Forelimb muscle (tissue), 1 donor: ENCODE results near the gene VWA7. TPM values are rescaled to one million over a fixed set of nuclear protein-coding genes. Genes with fewer than 3 reads are reported as not detected.
"Not testable (repeated sequence)": the region's sequence is repeated elsewhere in the genome, so short reads cannot be mapped to it uniquely, and the experiment has no call there.

Experiments
- DNase-seq: peaks from one replicate; pipeline ENCODE4 v3.0.0-alpha.2; 2013; ENCODE audit warnings: low read depth
- polyA plus RNA-seq: library from polyadenylated mRNA; unstranded; fragments of 120-200 nt; gene quantifications from one replicate; pipeline ENCODE4 v1.2.1, GENCODE V29; 2013; ENCODE audit not compliant: insufficient read length

The VWA7 gene, protein sequence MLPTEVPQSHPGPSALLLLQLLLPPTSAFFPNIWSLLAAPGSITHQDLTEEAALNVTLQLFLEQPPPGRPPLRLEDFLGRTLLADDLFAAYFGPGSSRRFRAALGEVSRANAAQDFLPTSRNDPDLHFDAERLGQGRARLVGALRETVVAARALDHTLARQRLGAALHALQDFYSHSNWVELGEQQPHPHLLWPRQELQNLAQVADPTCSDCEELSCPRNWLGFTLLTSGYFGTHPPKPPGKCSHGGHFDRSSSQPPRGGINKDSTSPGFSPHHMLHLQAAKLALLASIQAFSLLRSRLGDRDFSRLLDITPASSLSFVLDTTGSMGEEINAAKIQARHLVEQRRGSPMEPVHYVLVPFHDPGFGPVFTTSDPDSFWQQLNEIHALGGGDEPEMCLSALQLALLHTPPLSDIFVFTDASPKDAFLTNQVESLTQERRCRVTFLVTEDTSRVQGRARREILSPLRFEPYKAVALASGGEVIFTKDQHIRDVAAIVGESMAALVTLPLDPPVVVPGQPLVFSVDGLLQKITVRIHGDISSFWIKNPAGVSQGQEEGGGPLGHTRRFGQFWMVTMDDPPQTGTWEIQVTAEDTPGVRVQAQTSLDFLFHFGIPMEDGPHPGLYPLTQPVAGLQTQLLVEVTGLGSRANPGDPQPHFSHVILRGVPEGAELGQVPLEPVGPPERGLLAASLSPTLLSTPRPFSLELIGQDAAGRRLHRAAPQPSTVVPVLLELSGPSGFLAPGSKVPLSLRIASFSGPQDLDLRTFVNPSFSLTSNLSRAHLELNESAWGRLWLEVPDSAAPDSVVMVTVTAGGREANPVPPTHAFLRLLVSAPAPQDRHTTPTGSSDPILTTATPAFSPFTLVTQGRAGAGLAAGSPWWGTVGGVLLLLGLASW
- 2.9 TPM for polyA plus RNA-seq

DNA sequence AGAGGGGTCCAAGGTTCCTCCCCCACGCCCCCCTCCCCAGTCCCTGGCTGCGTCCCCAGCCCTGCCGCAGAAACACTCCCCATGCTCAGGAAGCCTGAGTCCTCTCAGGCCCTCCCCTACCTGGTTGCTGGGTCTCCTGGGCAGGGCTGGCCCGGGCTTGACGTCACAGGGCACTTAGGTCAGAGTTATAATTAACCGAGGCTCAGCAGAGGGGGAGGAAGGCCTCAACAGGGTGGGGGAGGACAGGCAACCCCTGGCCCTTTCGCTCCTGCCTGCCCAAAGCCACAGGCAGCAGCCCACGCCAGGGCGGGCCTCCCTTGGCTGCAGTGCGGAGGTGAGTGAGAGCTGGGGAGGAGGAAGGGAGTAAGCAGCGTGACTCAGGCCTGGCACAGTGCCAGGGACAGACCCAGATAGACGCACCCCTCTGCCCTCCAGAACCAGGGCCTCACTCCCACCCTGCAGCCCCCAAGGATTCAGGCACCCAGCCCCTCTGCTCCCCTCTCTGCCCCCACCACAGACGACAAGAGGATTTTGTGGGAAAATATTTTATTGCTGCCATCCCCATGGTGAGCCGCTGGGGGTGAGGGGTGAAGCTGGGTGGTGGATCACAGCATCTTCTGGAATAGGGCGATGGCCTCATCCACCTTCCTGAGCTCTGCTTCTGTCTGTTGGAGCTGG is at the start of gene VWA7:
Gene VWA7 (minus strand): TSS at position 340 of the 678 bp plus-strand sequence. CDS start 549 bp downstream, outside the sequence.
- DNase-seq, result no peak

GRCh38 chr6:31826793-31827285 is 49.7 kb upstream of the VWA7 start:
- DNase-seq, result peak; percentile 77

GRCh38 chr6:31825553-31825952 is 48.4 kb upstream of the VWA7 start:
- DNase-seq, result no peak

GRCh38 chr6:31823592-31824196 is 46.6 kb upstream of the VWA7 start:
- DNase-seq, result not testable (repeated sequence)

DNA sequence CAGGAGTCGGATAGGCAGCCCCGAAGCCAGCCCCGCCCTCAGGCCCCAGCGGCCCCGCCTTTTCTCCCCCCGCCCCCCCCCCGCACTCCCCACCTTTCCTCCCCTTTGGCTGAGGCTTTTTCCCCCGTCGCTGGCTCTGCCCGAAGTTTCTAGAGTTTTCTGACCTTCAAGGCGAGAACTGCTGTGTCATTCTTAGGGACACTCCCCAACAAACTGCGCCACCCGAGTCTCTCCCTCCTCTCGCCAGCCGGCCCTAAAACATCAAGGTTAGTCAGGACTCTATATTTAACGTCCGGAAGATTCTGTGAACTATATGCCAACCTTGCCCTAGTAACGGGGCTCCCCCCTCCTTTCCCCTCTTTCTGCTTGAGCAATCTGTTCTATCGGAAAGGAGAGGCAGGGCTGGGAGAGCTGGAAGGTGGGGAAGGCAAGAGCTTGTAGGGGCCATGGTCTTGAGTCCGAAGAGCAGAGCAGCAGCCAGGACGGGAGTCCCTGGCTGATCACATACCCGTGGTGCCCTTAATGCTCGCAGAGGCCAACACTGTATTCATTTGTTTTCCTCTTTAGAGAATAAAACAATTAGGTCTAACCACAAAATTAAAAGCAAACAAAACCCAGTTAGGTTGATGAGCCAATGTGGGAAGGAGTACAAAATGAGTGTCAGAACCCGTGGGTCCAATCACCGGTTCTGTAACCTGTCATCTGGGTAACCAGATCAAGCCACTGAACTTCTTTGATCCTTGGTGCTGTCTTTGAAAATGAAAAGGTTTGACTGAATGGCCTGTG is 45.1 kb upstream of the VWA7 start:
- no peak for DNase-seq

GRCh38 chr6:31821301-31822035 is 44.3 kb upstream of the VWA7 start:
- DNase-seq, result no peak

DNA sequence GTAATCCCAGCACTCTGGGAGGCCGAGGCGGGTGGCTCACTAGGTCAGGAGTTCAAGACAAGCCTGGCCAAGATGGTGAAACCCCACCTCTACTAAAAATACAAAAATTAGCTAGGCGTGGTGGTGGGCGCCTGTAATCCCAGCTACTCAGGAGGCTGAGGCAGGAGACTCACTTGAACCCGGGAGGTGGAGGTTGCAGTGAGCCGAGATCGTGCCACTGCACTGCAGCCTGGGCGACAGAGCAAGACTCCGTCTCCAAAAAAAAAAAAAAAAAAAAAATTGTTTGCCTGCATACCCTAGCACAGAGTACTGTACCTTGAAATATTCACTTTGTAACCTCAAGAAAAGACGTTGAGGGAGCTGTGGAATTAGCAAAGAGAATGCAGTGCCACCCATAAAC is 43.3 kb upstream of the VWA7 start:
- DNase-seq, result not testable (repeated sequence)

DNA sequence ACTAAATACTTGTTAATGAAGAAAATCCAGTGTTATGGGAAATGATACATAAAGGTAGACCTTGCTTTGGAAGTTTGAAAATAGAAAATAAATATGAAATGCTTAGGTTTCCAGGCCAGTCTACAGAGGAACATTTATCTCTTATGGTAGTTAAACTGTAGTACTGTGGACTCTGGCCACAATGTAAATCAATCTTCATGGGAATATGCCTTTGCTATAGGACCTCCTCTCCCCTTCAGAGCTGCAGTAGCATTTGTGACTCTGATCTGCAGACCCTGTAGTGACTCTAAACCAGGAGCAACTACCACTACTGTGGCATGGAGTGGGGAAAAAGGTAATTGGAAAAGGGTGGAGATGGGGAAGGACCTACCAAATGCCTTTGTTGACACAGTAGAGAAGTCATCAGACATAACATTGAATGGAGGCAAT is 42.8 kb upstream of the VWA7 start:
- DNase-seq, result no peak

GRCh38 chr6:31817929-31818511 is 40.9 kb upstream of the VWA7 start:
- not testable (repeated sequence) for DNase-seq

DNA sequence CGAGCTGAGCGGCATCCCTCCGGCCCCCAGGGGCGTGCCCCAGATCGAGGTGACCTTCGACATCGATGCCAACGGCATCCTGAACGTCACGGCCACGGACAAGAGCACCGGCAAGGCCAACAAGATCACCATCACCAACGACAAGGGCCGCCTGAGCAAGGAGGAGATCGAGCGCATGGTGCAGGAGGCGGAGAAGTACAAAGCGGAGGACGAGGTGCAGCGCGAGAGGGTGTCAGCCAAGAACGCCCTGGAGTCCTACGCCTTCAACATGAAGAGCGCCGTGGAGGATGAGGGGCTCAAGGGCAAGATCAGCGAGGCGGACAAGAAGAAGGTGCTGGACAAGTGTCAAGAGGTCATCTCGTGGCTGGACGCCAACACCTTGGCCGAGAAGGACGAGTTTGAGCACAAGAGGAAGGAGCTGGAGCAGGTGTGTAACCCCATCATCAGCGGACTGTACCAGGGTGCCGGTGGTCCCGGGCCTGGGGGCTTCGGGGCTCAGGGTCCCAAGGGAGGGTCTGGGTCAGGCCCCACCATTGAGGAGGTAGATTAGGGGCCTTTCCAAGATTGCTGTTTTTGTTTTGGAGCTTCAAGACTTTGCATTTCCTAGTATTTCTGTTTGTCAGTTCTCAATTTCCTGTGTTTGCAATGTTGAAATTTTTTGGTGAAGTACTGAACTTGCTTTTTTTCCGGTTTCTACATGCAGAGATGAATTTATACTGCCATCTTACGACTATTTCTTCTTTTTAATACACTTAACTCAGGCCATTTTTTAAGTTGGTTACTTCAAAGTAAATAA is 40.2 kb upstream of the VWA7 start:
- DNase-seq, result not testable (repeated sequence)

DNA sequence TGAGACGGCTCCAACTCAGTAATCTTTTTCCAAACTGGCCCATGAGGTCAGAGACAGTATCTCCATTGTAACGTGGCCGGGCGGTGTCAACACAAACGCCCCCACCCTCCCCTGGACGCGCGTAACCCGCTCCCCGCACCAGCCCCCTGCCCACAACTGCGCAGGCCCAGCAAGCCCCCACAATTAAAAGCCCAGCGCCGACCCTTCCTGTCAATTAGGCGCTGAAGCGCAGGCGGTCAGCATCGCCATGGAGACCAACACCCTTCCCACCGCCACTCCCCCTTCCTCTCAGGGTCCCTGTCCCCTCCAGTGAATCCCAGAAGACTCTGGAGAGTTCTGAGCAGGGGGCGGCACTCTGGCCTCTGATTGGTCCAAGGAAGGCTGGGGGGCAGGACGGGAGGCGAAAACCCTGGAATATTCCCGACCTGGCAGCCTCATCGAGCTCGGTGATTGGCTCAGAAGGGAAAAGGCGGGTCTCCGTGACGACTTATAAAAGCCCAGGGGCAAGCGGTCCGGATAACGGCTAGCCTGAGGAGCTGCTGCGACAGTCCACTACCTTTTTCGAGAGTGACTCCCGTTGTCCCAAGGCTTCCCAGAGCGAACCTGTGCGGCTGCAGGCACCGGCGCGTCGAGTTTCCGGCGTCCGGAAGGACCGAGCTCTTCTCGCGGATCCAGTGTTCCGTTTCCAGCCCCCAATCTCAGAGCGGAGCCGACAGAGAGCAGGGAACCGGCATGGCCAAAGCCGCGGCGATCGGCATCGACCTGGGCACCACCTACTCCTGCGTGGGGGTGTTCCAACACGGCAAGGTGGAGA is 38.1 kb upstream of the VWA7 start, which contains the start of the genes HSPA1A and HSPA1L:
Gene HSPA1A (plus strand): TSS at position 519 of the 814 bp plus-strand sequence. CDS start 214 bp downstream, at position 733.
Gene HSPA1L (minus strand): TSS at position 259 of the 814 bp plus-strand sequence. CDS start 3,311 bp downstream, outside the sequence.
- DNase-seq, result no peak

DNA sequence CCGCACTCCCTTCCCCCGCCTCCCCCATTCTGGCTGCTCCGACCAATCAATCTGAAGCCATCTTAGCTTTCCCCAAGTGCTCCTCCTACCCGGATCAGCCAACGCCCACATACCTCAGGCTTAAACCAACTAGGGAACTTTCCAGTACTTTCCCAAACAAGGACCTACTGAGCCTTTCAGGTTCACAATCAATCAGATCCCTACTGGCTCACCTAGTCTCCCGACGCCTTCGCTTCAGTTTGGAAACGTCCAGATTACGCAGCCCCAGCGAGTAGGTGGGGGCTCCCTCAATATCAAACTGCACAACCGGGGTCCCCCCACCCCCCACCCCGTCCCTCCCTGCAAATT is 37.5 kb upstream of the VWA7 start:
- peak; percentile 96 for DNase-seq

- DNase-seq, result no peak
Observed at GRCh38 chr6:31813465-31813849, 36.3 kb upstream of the VWA7 start.

DNA sequence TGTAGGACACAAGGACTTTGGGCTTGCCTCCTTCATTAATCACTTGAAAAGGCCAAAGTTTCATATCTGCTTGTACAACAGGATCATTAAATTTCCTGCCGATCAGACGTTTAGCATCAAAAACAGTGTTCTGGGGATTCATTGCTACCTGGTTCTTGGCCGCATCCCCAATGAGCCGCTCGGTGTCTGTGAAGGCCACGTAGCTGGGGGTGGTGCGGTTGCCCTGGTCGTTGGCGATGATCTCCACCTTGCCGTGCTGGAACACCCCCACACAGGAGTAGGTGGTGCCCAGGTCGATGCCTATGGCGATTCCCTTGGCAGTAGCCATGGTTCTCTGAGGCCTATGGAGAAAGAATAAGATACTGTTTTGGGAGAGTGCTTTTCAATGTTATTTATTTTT is 34.5 kb upstream of the VWA7 start:
- DNase-seq, result no peak

DNA sequence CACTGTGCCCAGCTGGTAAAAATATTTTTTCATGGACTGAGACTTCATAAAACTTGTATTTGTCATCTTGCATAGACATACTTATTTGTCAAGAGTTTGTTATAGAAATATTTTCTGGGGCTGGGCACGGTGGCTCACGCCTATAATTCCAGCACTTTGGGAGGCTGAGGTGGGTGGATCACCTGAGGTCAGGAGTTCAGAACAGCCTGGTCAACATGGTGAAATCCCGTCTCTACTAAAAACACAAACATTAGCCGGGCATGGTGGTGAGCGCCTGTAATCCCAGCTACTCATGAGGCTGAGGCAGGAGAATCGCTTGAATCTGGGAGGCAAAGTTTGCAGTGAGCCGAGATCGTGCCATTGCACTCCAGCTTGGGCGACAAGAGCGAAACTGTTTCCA is 31.5 kb upstream of the VWA7 start:
- DNase-seq, result not testable (repeated sequence)

DNA sequence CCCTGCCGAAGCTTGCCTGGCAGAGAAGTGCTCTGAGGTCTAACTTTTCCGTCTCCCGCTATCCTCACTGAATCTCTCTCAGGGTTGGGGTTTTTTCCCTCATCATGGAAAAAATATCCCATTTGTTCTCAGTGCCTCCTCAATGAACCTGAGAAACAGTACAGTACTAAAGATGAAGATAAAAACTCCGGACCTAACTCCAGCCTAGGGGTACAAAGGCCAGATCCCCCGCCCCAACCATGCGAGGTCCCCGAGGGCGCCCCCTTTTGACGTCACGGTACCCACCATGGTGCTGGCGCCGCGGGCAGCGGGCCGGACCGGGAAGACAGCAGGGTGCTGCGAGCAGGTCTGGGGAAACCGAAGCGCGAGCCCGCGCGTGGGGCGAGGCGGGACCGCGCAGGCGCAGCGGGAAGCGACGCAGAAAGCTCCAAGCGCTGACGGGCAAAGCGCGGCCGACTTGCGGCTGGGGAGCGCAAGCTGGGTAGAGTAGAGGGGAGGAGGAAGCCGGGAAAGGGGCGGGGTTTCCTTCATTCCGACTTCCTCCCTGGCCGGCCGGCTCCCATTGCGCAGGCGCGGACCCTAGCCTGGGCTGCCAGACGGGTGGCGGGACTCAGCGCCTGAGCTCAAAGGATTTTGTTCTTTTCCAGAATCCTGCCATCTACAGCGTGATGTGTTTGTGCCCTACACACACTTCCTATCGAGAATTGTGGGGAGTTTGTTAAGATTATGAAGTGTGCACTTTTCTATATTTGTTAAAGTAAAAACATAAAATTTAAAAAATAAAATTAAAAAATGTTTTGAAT is 29.5 kb upstream of the VWA7 start, which contains the start of gene LSM2:
Gene LSM2 (minus strand): TSS at position 497 of the 803 bp plus-strand sequence. CDS start 209 bp downstream, at position 288.
- peak; percentile 90 for DNase-seq
